Fibroblast of lung (primary cell): ENCODE measurements around the gene DDX23. TPM values are rescaled to one million over a fixed set of nuclear protein-coding genes. Genes with fewer than 3 reads are reported as not detected.

Experiments used
- DNase-seq, 2 donors: peaks; one replicate each; pipeline versions ENCODE4 v3.0.0 to v3.0.0-alpha.2; 2010; ENCODE audit warnings: low read depth in 2 of 2
- H2AFZ ChIP-seq: 2 replicates; pipeline ENCODE4 v1.5.1; 2012; ENCODE audit warnings: low read length, control low read depth, inconsistent platforms
- H3K27ac ChIP-seq: 2 replicates; pipeline ENCODE4 v1.5.1; 2011; ENCODE audit warnings: low read length, control low read depth; ENCODE audit not compliant: insufficient read depth
- H3K27me3 ChIP-seq: 2 replicates; pipeline ENCODE4 v1.5.1; 2011; ENCODE audit warnings: mild to moderate bottlenecking, low read length; ENCODE audit not compliant: control insufficient read depth, insufficient read depth
- H3K36me3 ChIP-seq: 2 replicates; pipeline ENCODE4 v1.5.1; 2011; ENCODE audit warnings: low read length; ENCODE audit not compliant: control insufficient read depth, insufficient read depth
- H3K4me1 ChIP-seq: 2 replicates; pipeline ENCODE4 v1.5.1; 2011; ENCODE audit warnings: low read length; ENCODE audit not compliant: control insufficient read depth, insufficient read depth; ENCODE audit errors: extremely low read depth
- H3K4me2 ChIP-seq: 2 replicates; pipeline ENCODE4 v1.5.1; 2011; ENCODE audit warnings: low read length, control low read depth; ENCODE audit not compliant: insufficient read depth; ENCODE audit errors: extremely low read depth
- H3K4me3 ChIP-seq, 4 experiments: fragments of 200-600 bp in 1 of 4; sonication (generic) in 1 of 4; replicated peaks in 1 of 4; 2 replicates each; pipeline ENCODE4 v1.5.1; 2011 to 2016; ENCODE audit warnings: low read length in 4 of 4, low read depth in 3 of 4, mild to moderate bottlenecking in 3 of 4, control low read depth in 2 of 4, inconsistent platforms in 1 of 4, mixed read lengths in 1 of 4; ENCODE audit not compliant: insufficient read depth in 1 of 4; ENCODE audit errors: control extremely low read depth in 1 of 4
- H3K79me2 ChIP-seq: 2 replicates; pipeline ENCODE4 v1.5.1; 2012; ENCODE audit warnings: mild to moderate bottlenecking, low read length, inconsistent platforms; ENCODE audit not compliant: control insufficient read depth, insufficient read depth
- H3K9ac ChIP-seq: 2 replicates; pipeline ENCODE4 v1.5.1; 2011; ENCODE audit warnings: mild to moderate bottlenecking, low read length, control low read depth; ENCODE audit not compliant: insufficient read depth
- H3K9me3 ChIP-seq: 2 replicates; pipeline ENCODE4 v1.5.1; 2012; ENCODE audit warnings: low read depth, low read length; ENCODE audit not compliant: control insufficient read depth, insufficient read depth
- H4K20me1 ChIP-seq: 2 replicates; pipeline ENCODE4 v1.5.1; 2011; ENCODE audit warnings: low read length; ENCODE audit not compliant: control insufficient read depth, insufficient read depth; ENCODE audit errors: extremely low read depth
- EZH2 ChIP-seq: IDR thresholded peaks from 2 replicates; pipeline ENCODE4 v1.5.1; 2012; ENCODE audit warnings: low read length, control low read depth, mild to moderate bottlenecking; ENCODE audit errors: missing control alignments
- polyA plus RNA-seq, 2 donors: library from polyadenylated mRNA; depleted of rRNA in 1 of 2; stranded (reverse) in 1 of 2; unstranded in 1 of 2; fragments of >200 nt; gene quantifications; 2 replicates each; pipeline ENCODE4 v1.2.1, GENCODE V29; 2011 to 2012; ENCODE audit warnings: missing spikeins in 1 of 2
- total RNA-seq: library from RNA; depleted of rRNA; stranded (reverse); fragments of >200 nt; gene quantifications from 2 replicates; pipeline ENCODE4 v1.2.1, GENCODE V29; 2014
- TF ChIP-seq, protein P1 (sequence below), 2 donors: IDR thresholded peaks in 1 of 2; conservative IDR thresholded peaks in 1 of 2; 1 replicate in 1 of 2; 2 replicates in 1 of 2; pipeline ENCODE4 v1.5.1; 2011 to 2012; ENCODE audit warnings: low read length in 2 of 2, control low read depth in 1 of 2, inconsistent platforms in 1 of 2, low read depth in 1 of 2, mild to moderate bottlenecking in 1 of 2

DDX23 gene
- total and polyA plus RNA-seq, 2 donors (not counting 1 experiment from before 2014, with no cell fraction given), result 48.6 to 62.4 TPM

DNA sequence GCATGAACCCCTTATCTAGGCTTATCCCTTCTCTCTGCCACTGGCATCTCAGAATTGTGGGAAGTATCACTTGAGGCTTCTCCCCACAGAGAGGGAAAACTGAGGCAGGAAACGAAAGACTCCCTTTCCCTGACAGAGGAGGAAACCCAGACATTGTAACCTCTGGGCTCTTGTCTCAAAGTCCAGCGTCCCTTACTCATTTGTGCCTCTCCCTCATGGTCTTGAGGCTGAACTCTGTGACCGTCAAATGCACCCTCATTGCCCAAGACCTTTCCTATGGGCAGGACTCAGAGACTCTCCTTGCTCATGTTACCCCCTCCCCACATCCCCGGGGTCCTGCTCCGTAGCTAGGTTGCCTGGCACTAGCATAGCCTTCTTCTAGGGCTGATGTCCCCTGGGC lies 29.8 kb downstream of the DDX23 start:
- peaks cover 5% of the 10 kb centered on the region for H3K4me1 ChIP-seq
- peaks cover 5% of the 10 kb centered on the region for H3K79me2 ChIP-seq
- peaks cover 10% of the 10 kb centered on the region for H3K36me3 ChIP-seq
- H3K4me2 ChIP-seq, result no peak overlapping the region
- TF ChIP-seq EZH2, result no peak
- TF ChIP-seq, protein P1, sequence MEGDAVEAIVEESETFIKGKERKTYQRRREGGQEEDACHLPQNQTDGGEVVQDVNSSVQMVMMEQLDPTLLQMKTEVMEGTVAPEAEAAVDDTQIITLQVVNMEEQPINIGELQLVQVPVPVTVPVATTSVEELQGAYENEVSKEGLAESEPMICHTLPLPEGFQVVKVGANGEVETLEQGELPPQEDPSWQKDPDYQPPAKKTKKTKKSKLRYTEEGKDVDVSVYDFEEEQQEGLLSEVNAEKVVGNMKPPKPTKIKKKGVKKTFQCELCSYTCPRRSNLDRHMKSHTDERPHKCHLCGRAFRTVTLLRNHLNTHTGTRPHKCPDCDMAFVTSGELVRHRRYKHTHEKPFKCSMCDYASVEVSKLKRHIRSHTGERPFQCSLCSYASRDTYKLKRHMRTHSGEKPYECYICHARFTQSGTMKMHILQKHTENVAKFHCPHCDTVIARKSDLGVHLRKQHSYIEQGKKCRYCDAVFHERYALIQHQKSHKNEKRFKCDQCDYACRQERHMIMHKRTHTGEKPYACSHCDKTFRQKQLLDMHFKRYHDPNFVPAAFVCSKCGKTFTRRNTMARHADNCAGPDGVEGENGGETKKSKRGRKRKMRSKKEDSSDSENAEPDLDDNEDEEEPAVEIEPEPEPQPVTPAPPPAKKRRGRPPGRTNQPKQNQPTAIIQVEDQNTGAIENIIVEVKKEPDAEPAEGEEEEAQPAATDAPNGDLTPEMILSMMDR (conservative IDR thresholded peaks at IDR 0.05 in 1 of 2, IDR thresholded peaks at IDR 0.05 in 1 of 2; ENCODE audit: low read depth in 1 of 2, low read length in 2 of 2), result no peak
- no peak overlapping the region for H3K27ac ChIP-seq
- H3K9ac ChIP-seq, result no peak overlapping the region
- no peaks in the 10 kb centered on the region for H3K27me3 ChIP-seq
- no peak for DNase-seq
- H3K9me3 ChIP-seq, result no peaks in the 10 kb centered on the region
- H4K20me1 ChIP-seq, result no peaks in the 10 kb centered on the region
- no peak overlapping the region for H3K4me3 ChIP-seq
- H2AFZ ChIP-seq, result no peak overlapping the region

DNA sequence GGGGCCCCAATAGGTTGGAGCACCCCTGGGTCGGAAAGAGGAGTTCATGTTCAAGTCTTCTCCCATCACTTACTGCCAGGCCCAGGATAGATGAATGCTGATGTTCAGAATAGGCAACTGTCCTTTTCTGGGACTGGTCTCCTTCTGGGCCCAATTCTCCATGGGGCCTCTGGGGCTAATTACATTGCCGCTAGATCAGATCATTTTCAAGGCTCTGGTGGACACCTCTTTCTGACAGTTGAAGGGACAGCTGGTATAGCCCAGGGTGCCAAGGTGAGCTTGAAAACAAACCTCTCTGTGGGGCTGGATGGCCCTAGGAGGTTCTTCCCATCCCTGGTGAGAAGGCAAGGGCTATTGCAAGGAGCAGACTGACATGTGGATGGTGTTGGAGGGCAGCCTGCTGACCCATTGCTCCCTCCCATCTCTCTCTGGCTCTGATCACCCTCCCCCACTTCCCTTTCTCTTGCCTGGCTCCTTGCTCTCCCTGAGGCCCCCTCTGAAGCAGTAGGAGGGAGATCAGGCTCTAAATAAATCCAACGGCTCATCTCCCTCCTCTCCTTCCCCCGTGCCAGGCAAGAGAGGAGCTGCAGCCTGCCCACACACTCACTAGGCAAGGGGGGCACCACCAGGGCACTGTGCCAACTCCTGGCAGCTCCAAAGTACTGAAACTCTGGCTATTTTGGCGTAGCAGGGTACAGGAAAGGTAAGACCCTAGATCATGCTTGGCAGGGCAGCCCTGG lies 31.8 kb downstream of the DDX23 start:
- Histone ChIP-seq H3K79me2 (peaks cover 13% of the 10 kb centered on the region), H3K4me2 (no peak overlapping the region), H3K9me3 (no peaks in the 10 kb centered on the region), H3K27me3 (no peaks in the 10 kb centered on the region), H3K4me3 (no peak overlapping the region), H3K36me3 (peaks cover 1% of the 10 kb centered on the region), H4K20me1 (no peaks in the 10 kb centered on the region), H3K4me1 (peaks cover 8% of the 10 kb centered on the region), H2AFZ (no peak overlapping the region), H3K9ac (no peak overlapping the region), H3K27ac (no peak overlapping the region)
- TF ChIP-seq, protein P1 (conservative IDR thresholded peaks at IDR 0.05 in 1 of 2, IDR thresholded peaks at IDR 0.05 in 1 of 2; ENCODE audit: low read depth in 1 of 2, low read length in 2 of 2), result no peak
- TF ChIP-seq EZH2, result no peak
- DNase-seq, result no peak

DNA sequence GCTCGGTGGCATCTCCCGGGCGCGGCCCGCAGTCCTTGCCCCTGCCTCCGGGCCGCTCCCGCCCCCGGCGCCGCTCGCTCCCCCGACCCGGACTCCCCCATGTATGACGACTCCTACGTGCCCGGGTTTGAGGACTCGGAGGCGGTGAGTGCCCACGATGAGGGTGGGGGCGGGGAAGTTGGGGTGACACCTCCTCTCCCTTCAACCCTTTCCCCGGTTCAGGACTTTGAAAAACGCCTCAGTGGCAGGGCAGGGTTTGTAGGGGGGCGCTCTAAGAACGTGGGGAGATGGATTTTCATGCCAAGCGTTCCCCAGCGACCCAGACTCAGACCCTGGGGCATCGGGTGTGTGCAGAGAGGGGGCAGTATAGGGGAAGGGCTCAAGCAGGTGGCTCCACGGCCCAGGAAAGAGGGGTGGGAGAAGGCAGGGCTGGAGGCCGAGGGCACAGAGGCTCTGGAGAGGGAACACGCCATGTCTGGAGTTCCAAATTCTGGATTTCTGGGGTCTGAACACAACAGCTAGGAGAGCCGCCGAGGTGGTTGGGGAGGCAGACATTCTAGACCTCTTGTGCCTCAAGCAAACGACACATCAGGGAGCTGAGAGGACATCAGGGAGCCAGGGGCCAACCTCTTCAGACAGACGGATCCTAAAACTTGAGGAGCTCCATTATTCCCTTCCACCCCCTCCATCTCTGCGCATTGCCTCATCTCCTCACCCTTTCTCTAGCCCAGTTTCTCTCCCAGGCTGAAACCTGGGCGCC lies 33.0 kb downstream of the DDX23 start:
- Histone ChIP-seq H3K4me2 (peak overlapping the region; percentile 66), H3K27me3 (no peaks in the 10 kb centered on the region), H3K9me3 (no peaks in the 10 kb centered on the region), H2AFZ (no peak overlapping the region), H3K9ac (peak overlapping the region; percentile 39), H3K4me3 (peak overlapping the region; percentile 35 to 72 (median 56)), H3K27ac (no peak overlapping the region), H4K20me1 (no peaks in the 10 kb centered on the region), H3K36me3 (peaks cover 1% of the 10 kb centered on the region), H3K4me1 (peaks cover 8% of the 10 kb centered on the region), H3K79me2 (peaks cover 13% of the 10 kb centered on the region)
- no peak for TF ChIP-seq EZH2
- TF ChIP-seq, protein P1 (conservative IDR thresholded peaks at IDR 0.05 in 1 of 2, IDR thresholded peaks at IDR 0.05 in 1 of 2; ENCODE audit: low read depth in 1 of 2, low read length in 2 of 2), result peak in 1 of 2 donors; percentile 23
- no peak for DNase-seq
